MCF 10A (cell line): ENCODE data around the gene VCAN. TPM values are rescaled to one million over a fixed set of nuclear protein-coding genes. Genes with fewer than 3 reads are reported as not detected.

Experiments used
- BruUV-seq: library from RNA; stranded (reverse); fragments of 400-500 nt; replicated peaks from 2 replicates; lab custom pipeline; 2021; lab: Mats Ljungman, UMichigan
- CTCF ChIA-PET: fragments of 300-600 bp; sonication (Branson Sonifier 250); formaldehyde crosslinking; extraction: SDS; loops from one replicate; lab custom pipeline; 2021; ENCODE audit warnings: antibody characterized with exemption, inconsistent platforms; lab: Yijun Ruan, JAX
- POLR2A ChIA-PET: fragments of 300-600, 350-650 bp; sonication (Branson Sonifier 250); formaldehyde crosslinking; extraction: SDS; loops from one replicate; lab custom pipeline; 2020; ENCODE audit warnings: antibody characterized with exemption, inconsistent platforms; lab: Yijun Ruan, JAX
- DNase-seq: peaks from one replicate; pipeline ENCODE4 v3.0.0-alpha.2; 2018; ENCODE audit not compliant: unreplicated experiment
- H3K27ac Mint-ChIP-seq: one replicate; pipeline ENCODE4 v1.8.0; 2022; ENCODE audit warnings: mild to moderate bottlenecking, low read depth, mixed read lengths; ENCODE audit not compliant: unreplicated experiment
- H3K27me3 Mint-ChIP-seq: one replicate; pipeline ENCODE4 v1.8.0; 2022; ENCODE audit warnings: mixed read lengths; ENCODE audit not compliant: insufficient read depth, unreplicated experiment
- H3K36me3 Mint-ChIP-seq: one replicate; pipeline ENCODE4 v1.8.0; 2022; ENCODE audit warnings: mild to moderate bottlenecking, moderate library complexity, mixed read lengths; ENCODE audit not compliant: insufficient read depth, unreplicated experiment
- H3K4me1 Mint-ChIP-seq: one replicate; pipeline ENCODE4 v1.8.0; 2022; ENCODE audit warnings: mixed read lengths; ENCODE audit not compliant: insufficient read depth, unreplicated experiment
- H3K4me3 Mint-ChIP-seq: one replicate; pipeline ENCODE4 v1.8.0; 2022; ENCODE audit warnings: mild to moderate bottlenecking, moderate library complexity, mixed read lengths; ENCODE audit not compliant: unreplicated experiment
- H3K9me3 Mint-ChIP-seq: one replicate; pipeline ENCODE4 v1.8.0; 2022; ENCODE audit warnings: mixed read lengths; ENCODE audit not compliant: unreplicated experiment
- intact Hi-C: fragments of 100-400 bp; cut with micrococcal nuclease; formaldehyde crosslinking; loops from 2 replicates; pipeline ENCODE4 v1.14.1; 2022
- total RNA-seq: library from RNA; stranded (reverse); gene quantifications from 2 replicates; pipeline ENCODE4 v1.2.3, GENCODE V29; 2022
- TF ChIP-seq, protein P1 (sequence below): fragments of 200-600 bp; IDR thresholded peaks from one replicate; pipeline ENCODE4 v1.8.0; 2022; ENCODE audit warnings: antibody characterized with exemption, mild to moderate bottlenecking; ENCODE audit not compliant: unreplicated experiment

VCAN gene
- total RNA-seq, 1 experiment from 2014 or later = 50.6 TPM

DNA sequence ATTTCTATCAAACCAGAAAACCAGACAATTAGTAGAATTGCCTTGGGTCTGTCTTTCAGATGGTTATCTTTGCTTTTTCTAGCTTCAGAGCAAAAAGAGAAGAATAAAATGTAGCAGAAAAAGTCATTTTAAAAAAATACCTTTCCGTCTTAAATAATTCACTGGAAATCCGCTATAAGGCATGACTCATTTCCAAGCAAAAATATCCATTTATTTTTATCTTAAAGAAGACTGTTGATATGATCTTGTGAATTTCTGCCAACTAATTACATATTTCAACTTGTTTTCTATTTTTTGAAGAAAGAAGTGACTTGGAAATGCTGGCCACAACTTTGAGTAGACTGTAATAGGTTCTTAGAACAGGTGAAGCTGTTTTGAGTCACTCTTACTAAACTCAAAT lies 83.7 kb downstream of the VCAN start:
- Mint-ChIP-seq H3K4me1 (peaks cover 11% of the 10 kb centered on the region), H3K27me3 (no peaks in the 10 kb centered on the region), H3K4me3 (no peak overlapping the region), H3K36me3 (peaks cover 6% of the 10 kb centered on the region), H3K27ac (no peak overlapping the region), H3K9me3 (no peaks in the 10 kb centered on the region)
- POLR2A ChIA-PET = no interaction called here
- TF ChIP-seq, protein P1, sequence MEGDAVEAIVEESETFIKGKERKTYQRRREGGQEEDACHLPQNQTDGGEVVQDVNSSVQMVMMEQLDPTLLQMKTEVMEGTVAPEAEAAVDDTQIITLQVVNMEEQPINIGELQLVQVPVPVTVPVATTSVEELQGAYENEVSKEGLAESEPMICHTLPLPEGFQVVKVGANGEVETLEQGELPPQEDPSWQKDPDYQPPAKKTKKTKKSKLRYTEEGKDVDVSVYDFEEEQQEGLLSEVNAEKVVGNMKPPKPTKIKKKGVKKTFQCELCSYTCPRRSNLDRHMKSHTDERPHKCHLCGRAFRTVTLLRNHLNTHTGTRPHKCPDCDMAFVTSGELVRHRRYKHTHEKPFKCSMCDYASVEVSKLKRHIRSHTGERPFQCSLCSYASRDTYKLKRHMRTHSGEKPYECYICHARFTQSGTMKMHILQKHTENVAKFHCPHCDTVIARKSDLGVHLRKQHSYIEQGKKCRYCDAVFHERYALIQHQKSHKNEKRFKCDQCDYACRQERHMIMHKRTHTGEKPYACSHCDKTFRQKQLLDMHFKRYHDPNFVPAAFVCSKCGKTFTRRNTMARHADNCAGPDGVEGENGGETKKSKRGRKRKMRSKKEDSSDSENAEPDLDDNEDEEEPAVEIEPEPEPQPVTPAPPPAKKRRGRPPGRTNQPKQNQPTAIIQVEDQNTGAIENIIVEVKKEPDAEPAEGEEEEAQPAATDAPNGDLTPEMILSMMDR = no peak
- CTCF ChIA-PET = no interaction called here
- no TSS peak for BruUV-seq
- intact Hi-C loops = no loop called here
- DNase-seq = no peak

DNA sequence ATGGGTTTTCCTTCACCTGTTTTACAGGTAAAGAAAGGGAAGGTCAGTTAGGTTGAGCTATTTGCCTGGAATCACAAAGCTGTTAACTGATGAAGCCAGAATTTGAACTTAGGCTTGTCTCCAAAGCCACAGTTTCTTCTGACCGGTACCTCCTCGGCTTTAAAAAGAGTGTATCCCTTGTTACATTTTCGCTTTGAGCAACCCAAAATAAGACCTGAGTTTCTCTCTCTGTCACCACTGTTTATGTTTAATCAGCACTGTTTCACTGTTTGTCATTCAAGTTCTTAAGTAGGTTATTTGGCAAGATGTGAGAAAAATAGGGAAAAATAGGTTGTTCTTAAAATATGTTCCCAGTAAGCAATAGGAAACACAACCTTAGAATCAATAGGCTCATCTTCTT lies 84.6 kb downstream of the VCAN start:
- Mint-ChIP-seq H3K27me3 (no peaks in the 10 kb centered on the region), H3K36me3 (peaks cover 15% of the 10 kb centered on the region), H3K9me3 (no peaks in the 10 kb centered on the region), H3K4me3 (no peak overlapping the region), H3K4me1 (peaks cover 11% of the 10 kb centered on the region), H3K27ac (no peak overlapping the region)
- TF ChIP-seq, protein P1 = no peak
- BruUV-seq = no TSS peak
- intact Hi-C loops = no loop called here
- POLR2A ChIA-PET = no interaction called here
- CTCF ChIA-PET = no interaction called here
- no peak for DNase-seq

DNA sequence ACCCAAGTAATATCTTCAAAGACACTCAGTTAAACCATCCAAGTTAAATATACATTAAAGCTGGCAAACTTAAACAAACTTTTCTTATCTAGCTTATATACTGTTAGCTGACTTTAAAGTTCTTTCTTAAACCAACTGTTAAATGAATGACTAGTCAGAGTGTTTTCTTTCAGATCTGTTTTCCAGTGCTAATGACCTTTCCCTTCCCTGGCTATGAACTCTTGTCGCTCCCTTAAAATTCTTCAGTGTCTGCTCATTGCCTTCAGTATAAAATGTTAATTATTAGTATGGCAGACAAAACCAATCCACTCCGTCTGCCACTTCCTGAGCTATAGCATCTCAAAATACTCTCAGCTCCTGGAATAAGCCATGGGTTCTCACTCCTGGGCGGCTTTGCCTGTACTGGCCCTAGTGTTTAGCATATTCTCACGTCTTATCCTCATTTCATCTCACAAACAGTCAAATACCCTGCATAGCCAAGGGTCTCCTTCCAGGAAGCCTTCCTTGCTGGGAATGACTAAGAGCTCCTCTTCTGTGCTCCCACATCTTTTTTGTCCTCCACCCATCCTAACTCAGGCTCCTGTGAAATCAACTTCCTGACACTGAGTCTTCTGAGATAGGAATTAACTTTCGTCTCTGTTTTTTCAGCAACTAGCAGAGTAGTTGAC lies 87.7 kb downstream of the VCAN start:
- TF ChIP-seq, protein P1 = no peak
- Mint-ChIP-seq H3K4me3 (no peak overlapping the region), H3K27me3 (no peaks in the 10 kb centered on the region), H3K9me3 (no peaks in the 10 kb centered on the region), H3K27ac (no peak overlapping the region), H3K4me1 (peaks cover 13% of the 10 kb centered on the region), H3K36me3 (peaks cover 17% of the 10 kb centered on the region)
- ChIA-PET POLR2A (interaction anchor here (0.7 kb wide), 1 partner anchor 41 kb away, joined by 3 read pairs; no protein-coding TSS in a partner anchor), CTCF (interaction anchor here (0.6 kb wide), 1 partner anchor 1081 kb away, joined by 3 read pairs; no protein-coding TSS in a partner anchor)
- no TSS peak for BruUV-seq
- intact Hi-C loops = no loop called here
- DNase-seq = no peak

DNA sequence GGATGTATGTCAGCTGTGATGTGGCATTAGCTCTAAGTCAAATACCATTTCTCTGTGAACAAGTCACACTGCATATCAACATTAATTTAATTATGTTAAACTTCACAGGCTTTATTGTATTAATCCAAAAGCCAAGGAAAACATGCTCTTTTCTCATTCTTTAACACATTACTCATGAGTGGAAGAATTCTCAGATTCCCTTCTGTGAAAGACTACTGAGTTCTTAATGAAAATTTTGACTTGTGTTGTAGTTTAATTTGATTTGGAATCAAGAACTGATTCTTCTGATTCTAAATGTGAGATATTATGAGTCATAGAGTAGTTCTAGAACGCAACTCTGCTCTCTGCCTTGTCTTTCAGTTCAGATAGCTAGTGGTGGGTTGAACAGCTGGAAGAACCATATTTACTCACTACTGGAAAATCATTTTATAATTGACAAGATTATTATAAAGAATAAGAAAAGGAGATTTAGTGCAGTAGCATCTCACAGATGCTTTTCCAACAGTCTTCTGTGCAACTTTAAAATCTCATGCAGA lies 90.6 kb downstream of the VCAN start:
- peaks cover 13% of the 10 kb centered on the region for H3K4me1 Mint-ChIP-seq
- TF ChIP-seq, protein P1 = no peak
- intact Hi-C loops = no loop called here
- no peaks in the 10 kb centered on the region for H3K9me3 Mint-ChIP-seq
- DNase-seq = no peak
- ChIA-PET POLR2A (interaction anchor here (0.6 to 1.5 kb wide), 5 partner anchors 87 to 664 kb away, joined by 3 to 6 read pairs (median 4); partner anchors contain the start of gene VCAN), CTCF (interaction anchor here (0.5 to 5.3 kb wide), 6 partner anchors 89 to 1261 kb away, joined by 3 to 45 read pairs (median 5); no protein-coding TSS in a partner anchor)
- no peaks in the 10 kb centered on the region for H3K27me3 Mint-ChIP-seq
- BruUV-seq = no TSS peak
- H3K27ac Mint-ChIP-seq = no peak overlapping the region
- no peak overlapping the region for H3K4me3 Mint-ChIP-seq
- H3K36me3 Mint-ChIP-seq = peaks cover 10% of the 10 kb centered on the region
